Large intestine (tissue), 3 donors: Measurements from ENCODE around the gene USB1. TPM values are rescaled to one million over a fixed set of nuclear protein-coding genes. Genes with fewer than 3 reads are reported as not detected.

Experiments
- DNase-seq, 2 donors: peaks; one replicate each; pipeline versions ENCODE4 v3.0.0 to v3.0.0-alpha.2; 2013
- H3K27ac ChIP-seq: one replicate; pipeline ENCODE4 v1.5.1; 2013; ENCODE audit warnings: low read length
- H3K27me3 ChIP-seq: 2 replicates; pipeline ENCODE4 v1.6.1; 2013; ENCODE audit warnings: low read length; ENCODE audit not compliant: control insufficient read depth, insufficient read depth
- H3K36me3 ChIP-seq: 2 replicates; pipeline ENCODE4 v1.6.1; 2013; ENCODE audit warnings: low read length; ENCODE audit not compliant: control insufficient read depth, insufficient read depth
- H3K4me1 ChIP-seq: one replicate; pipeline ENCODE4 v1.6.1; 2013; ENCODE audit warnings: low read length; ENCODE audit not compliant: control insufficient read depth, insufficient read depth
- H3K4me3 ChIP-seq: one replicate; pipeline ENCODE4 v1.5.1; 2013; ENCODE audit warnings: low read length
- H3K9me3 ChIP-seq: one replicate; pipeline ENCODE4 v1.6.1; 2013; ENCODE audit warnings: mild to moderate bottlenecking, low read depth, low read length, moderate library complexity; ENCODE audit not compliant: control insufficient read depth
- WGBS: methylation state at CpG from one replicate; pipeline ENCODE4 v1.1.5; 2013; ENCODE audit warnings: low lambda C conversion rate; ENCODE audit not compliant: insufficient coverage; 5-methylcytosine and 5-hydroxymethylcytosine counted together
- polyA plus RNA-seq: library from polyadenylated mRNA; unstranded; fragments of 120-200 nt; gene quantifications from one replicate; pipeline ENCODE4 v1.2.1, GENCODE V29; 2013

Gene USB1
- polyA plus RNA-seq, 1 donor = 26.5 TPM

- Histone ChIP-seq H3K36me3 (peaks cover 36% of the 10 kb centered on the region), H3K4me1 (peaks cover 12% of the 10 kb centered on the region), H3K9me3 (no peaks in the 10 kb centered on the region), H3K27me3 (no peaks in the 10 kb centered on the region), H3K4me3 (no peak overlapping the region), H3K27ac (no peak overlapping the region)
- DNase-seq = no peak
- no CpG with 5 or more reads among the region's 14 CpGs for WGBS
These were observed 33.0 kb downstream of the USB1 start for GRCh38 chr16:58034128-58034685.

GRCh38 chr16:58034774-58035173 is 33.6 kb downstream of the USB1 start:
- no peak for DNase-seq
- WGBS = no CpG with 5 or more reads among the region's 11 CpGs
- H3K27me3 ChIP-seq = no peaks in the 10 kb centered on the region
- peaks cover 9% of the 10 kb centered on the region for H3K4me1 ChIP-seq
- H3K9me3 ChIP-seq = no peaks in the 10 kb centered on the region
- no peak overlapping the region for H3K27ac ChIP-seq
- peaks cover 40% of the 10 kb centered on the region for H3K36me3 ChIP-seq
- H3K4me3 ChIP-seq = no peak overlapping the region

DNA sequence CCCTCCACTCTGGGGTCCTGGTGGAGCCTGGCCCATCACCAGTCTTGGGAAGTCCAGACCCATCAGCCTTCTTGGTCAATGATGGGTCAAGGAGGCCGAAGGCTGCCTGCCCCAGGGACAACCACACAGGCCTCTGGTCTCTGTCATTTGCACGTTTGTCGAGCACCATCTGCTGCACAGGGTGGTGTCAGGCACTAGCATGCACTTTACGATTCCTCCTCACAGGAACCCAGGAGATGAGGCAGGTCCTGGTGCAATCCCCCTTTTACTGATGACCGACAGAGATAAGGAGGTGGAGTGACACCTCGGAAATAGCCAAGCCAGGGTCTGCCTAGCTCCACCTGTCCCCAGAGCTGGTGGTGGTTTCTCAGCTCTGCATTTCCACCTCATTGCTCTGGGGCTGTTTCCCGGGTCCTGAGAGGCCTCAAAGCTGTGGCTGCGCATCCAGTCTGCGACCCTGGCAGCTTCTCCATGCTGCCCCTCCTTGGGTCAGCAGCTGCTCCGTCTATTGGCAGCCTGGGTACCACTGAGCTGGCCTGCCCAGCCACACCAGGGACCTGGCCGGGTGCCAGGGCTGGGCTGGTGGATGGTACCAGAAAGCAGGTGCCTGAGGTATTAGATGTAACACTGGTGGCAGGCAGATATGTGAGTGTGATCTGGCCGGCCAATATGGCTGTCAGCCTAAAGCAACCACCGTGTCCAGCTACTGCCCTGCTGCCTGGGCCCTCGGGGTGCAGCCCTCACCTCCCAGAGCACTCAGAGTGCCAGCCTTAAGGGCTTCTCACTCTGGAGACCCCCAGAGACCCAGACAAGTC is 34.4 kb downstream of the USB1 start:
- DNase-seq = no peak
- Histone ChIP-seq H3K27me3 (no peaks in the 10 kb centered on the region), H3K36me3 (peaks cover 40% of the 10 kb centered on the region), H3K9me3 (no peaks in the 10 kb centered on the region), H3K4me1 (peaks cover 9% of the 10 kb centered on the region), H3K4me3 (no peak overlapping the region), H3K27ac (no peak overlapping the region)
- no CpG with 5 or more reads among the region's 14 CpGs for WGBS

DNA sequence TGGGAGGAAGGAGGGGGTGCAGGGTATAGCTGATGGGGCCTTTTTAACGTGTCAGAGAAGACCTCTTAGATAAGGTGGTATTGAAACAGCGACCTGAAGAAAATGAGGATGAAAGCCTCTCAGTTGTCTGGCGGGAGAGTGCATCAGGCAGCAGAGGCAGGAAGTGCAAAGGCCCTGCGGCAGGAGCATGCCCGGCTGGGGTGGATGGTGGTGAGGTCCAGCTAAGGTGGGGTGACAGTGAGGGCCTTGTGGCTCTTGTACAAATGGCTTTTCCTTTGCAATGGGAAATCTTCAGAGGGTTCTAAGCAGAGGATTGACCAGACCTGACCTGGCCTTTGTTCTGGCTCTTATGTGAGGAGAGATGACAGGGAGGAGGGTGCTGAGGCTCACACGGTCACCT is 35.7 kb downstream of the USB1 start:
- Histone ChIP-seq H3K4me3 (no peak overlapping the region), H3K4me1 (peaks cover 9% of the 10 kb centered on the region), H3K36me3 (peaks cover 53% of the 10 kb centered on the region), H3K27me3 (no peaks in the 10 kb centered on the region), H3K27ac (no peak overlapping the region), H3K9me3 (no peaks in the 10 kb centered on the region)
- DNase-seq = no peak
- WGBS = no CpG with 5 or more reads among the region's 6 CpGs

- no peak overlapping the region for H3K27ac ChIP-seq
- no peak for DNase-seq
- no peaks in the 10 kb centered on the region for H3K27me3 ChIP-seq
- WGBS = no CpG with 5 or more reads among the region's 16 CpGs
- H3K9me3 ChIP-seq = no peaks in the 10 kb centered on the region
- peaks cover 59% of the 10 kb centered on the region for H3K36me3 ChIP-seq
- peaks cover 9% of the 10 kb centered on the region for H3K4me1 ChIP-seq
- no peak overlapping the region for H3K4me3 ChIP-seq
These were observed 36.3 kb downstream of the USB1 start for GRCh38 chr16:58037365-58038057.

GRCh38 chr16:58038219-58038641 is 37.0 kb downstream of the USB1 start:
- 96% methylated on average over 5 of the region's 20 CpGs for WGBS
- Histone ChIP-seq H3K4me3 (no peak overlapping the region), H3K27me3 (no peaks in the 10 kb centered on the region), H3K36me3 (peaks cover 66% of the 10 kb centered on the region), H3K27ac (no peak overlapping the region), H3K4me1 (peaks cover 5% of the 10 kb centered on the region), H3K9me3 (no peaks in the 10 kb centered on the region)
- no peak for DNase-seq

DNA sequence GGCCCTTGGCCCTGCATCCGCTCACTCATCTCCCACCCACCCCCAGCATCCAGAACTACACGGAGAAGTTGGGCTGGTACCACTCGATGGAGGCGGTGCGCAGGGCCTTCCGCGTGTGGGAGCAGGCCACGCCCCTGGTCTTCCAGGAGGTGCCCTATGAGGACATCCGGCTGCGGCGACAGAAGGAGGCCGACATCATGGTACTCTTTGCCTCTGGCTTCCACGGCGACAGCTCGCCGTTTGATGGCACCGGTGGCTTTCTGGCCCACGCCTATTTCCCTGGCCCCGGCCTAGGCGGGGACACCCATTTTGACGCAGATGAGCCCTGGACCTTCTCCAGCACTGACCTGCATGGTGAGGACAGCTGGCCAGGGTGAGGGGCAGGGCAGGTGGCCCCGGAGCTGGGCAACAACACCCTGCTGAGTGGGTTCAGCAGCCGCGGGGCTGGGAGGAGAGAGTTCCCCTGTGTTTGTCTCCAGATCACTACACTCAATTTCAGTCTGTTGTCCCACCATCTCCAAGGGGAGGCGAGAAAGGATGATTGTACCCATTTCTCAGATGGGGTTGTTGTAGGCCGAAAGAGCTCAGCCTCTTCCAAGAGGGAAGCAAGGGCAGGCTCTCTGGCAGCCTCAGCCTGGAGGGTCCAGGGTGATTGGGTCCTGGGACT is 38.8 kb downstream of the USB1 start:
- Histone ChIP-seq H3K9me3 (no peaks in the 10 kb centered on the region), H3K27me3 (no peaks in the 10 kb centered on the region), H3K36me3 (peaks cover 83% of the 10 kb centered on the region), H3K4me1 (peaks cover under 1% of the 10 kb centered on the region), H3K4me3 (no peak overlapping the region), H3K27ac (no peak overlapping the region)
- WGBS = no CpG with 5 or more reads among the region's 26 CpGs
- no peak for DNase-seq

DNA sequence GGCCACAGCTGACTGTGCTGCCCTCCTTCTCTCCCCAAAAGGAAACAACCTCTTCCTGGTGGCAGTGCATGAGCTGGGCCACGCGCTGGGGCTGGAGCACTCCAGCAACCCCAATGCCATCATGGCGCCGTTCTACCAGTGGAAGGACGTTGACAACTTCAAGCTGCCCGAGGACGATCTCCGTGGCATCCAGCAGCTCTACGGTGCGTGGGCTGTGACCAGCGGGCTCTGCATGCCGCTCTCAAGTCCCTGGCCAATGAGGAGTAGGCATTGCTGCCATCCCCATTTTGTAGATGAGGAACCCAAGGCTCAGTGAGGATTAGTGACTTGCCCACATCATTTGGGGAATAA is 39.3 kb downstream of the USB1 start:
- Histone ChIP-seq H3K9me3 (no peaks in the 10 kb centered on the region), H3K4me1 (no peaks in the 10 kb centered on the region), H3K27me3 (no peaks in the 10 kb centered on the region), H3K27ac (no peak overlapping the region), H3K4me3 (no peak overlapping the region), H3K36me3 (peaks cover 86% of the 10 kb centered on the region)
- DNase-seq = no peak
- WGBS = no CpG with 5 or more reads among the region's 12 CpGs

GRCh38 chr16:58040945-58041627 is 39.9 kb downstream of the USB1 start:
- no peak overlapping the region for H3K4me3 ChIP-seq
- no peaks in the 10 kb centered on the region for H3K9me3 ChIP-seq
- H3K4me1 ChIP-seq = no peaks in the 10 kb centered on the region
- peaks cover 85% of the 10 kb centered on the region for H3K36me3 ChIP-seq
- no peak for DNase-seq
- H3K27ac ChIP-seq = no peak overlapping the region
- no peaks in the 10 kb centered on the region for H3K27me3 ChIP-seq
- no CpG with 5 or more reads among the region's 14 CpGs for WGBS

DNA sequence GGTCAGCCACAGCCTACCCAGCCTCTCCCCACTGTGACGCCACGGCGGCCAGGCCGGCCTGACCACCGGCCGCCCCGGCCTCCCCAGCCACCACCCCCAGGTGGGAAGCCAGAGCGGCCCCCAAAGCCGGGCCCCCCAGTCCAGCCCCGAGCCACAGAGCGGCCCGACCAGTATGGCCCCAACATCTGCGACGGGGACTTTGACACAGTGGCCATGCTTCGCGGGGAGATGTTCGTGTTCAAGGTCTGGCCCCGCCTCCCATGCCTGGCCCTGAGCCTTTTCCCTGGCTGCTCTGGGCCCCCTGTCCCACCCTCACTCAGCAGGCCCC is 40.4 kb downstream of the USB1 start:
- Histone ChIP-seq H3K4me1 (no peaks in the 10 kb centered on the region), H3K4me3 (no peak overlapping the region), H3K36me3 (peaks cover 87% of the 10 kb centered on the region), H3K9me3 (no peaks in the 10 kb centered on the region), H3K27ac (no peak overlapping the region), H3K27me3 (no peaks in the 10 kb centered on the region)
- whole genome bisulfite sequencing = no CpG with 5 or more reads among the region's 18 CpGs
- no peak for DNase-seq
